NCI-H2196 (cell line): ENCODE data around the gene MRPL34.

Experiments
- DNase-seq: peaks from one replicate; lab custom pipeline; 2025; ENCODE audit not compliant: unreplicated experiment; lab: John Stamatoyannopoulos, UW

MRPL34 gene

DNA sequence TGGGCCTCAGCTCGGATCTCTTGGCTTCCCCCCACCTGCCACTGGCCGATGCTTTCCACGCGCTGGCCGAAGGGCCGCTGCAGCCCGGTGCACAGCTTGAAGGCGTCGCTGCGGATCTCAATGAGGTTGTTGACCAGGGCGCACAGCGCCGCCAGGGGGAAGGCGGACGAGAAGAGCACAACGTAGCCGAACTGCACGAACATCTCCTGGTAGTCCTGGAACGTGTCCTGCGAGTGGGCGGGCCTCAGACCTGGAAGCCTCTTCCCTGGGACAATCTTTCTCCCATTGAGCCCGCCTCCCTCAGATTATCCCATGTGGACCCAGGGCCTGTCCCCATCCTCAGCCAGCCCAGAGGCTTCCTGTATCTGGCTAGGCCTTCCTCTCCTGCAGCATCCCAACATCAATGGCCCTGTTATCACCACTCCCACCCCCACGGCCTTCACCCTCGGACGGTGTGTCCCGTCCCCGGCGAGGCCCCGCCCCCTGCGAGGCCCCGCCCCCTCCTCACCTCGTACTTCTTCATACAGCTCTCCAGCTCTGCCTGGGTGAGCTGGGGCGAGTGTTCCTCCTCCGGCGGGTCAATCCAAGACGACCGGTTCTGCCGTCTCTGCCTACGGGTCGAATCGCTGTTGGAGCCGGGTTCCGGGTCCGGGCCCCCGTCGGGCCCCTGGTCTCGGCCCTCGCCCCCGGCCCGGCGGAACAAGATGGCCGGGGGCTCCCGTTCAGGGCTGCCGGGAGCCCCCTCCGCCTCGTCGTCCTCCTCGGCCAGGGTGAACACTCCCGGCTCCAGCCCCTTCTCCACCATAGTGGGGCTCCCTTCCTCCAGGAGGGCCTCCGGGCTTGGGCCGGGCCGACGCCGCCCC lies 22.2 kb downstream of the MRPL34 start:
- no peak for DNase-seq

DNA sequence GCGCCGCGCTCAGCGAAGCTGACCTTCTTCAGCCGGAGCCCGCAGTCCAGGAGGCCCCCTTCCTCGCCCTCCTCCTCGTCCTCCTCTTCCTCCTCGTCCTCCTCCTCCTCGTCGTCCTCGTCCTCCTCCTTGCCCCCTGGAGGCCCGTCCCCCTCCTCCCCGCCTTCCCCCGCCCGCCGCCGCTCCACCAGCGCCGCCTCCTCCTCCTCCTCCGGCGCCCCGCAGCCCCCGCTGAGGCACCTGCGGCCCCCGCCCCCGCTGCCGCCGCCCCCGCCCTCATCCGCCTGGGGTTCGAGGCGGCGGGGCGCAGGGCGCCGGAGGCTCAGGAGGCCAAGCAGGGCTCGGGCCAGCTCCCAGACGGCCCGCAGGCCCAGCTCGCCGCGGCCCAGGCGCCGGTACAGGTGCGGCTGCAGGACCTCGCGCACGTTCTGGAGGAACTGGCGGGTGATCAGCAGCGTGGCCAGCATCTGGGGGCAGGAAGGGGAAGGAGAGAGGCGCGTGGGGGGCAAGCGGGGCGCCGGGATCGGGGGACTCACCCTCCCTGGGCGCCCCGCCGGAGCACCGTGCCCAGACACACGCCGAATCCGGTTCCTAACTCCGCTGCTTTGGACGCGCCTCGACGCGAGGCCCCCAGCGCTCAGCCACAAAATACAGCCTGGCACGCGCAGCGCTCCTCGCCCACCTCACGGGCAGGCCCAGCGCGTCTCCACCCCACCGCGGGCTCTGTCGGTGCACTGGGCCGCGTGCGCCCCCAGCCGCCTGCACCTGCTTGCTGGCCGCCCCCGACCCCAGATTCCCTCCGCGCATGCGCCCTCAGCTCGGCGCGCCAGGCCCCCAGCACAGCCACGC lies 23.1 kb downstream of the MRPL34 start:
- no peak for DNase-seq

DNA sequence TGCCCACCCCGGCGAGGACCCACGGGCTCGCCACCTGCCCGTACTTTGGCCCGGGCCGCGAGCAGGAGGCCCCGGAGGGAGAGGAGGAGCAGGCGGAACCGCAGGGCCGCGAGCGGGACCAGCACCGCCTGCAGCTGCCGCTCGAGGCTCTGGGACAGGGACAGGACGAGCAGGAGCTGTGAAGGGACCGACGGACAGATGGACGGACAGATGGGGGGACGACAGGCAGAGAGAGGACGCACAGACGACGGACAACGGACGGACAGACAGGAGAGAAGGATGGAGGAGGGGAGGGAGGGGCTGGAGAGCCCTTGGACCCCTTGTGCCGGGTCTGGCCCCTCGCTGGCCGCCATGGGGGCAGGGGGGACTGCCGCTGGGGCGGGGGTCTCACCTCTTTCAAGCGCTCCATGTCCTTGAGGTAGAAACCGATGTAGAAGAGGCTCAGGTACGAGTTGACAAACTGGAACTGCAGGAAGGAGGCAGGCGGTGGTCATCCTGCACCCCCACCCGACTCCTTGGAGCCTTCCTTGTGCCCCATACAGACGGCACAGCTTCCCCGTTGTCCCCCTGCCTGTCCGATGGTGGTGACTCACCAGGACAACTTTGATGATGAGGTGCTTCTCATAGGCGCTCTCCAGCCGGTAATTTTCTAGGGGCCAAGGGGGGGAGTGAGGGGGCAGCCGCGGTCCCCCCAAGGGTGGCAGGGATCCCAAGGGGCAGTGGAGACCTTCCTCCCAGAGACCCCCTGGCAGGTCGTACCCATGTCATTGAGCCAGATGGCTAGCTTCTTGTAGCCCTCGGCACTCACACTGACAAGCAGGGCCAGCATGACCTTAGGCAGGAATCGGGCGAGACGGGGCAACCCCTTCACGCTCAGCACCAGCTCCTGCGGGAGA lies 23.9 kb downstream of the MRPL34 start:
- DNase-seq: no peak

DNA sequence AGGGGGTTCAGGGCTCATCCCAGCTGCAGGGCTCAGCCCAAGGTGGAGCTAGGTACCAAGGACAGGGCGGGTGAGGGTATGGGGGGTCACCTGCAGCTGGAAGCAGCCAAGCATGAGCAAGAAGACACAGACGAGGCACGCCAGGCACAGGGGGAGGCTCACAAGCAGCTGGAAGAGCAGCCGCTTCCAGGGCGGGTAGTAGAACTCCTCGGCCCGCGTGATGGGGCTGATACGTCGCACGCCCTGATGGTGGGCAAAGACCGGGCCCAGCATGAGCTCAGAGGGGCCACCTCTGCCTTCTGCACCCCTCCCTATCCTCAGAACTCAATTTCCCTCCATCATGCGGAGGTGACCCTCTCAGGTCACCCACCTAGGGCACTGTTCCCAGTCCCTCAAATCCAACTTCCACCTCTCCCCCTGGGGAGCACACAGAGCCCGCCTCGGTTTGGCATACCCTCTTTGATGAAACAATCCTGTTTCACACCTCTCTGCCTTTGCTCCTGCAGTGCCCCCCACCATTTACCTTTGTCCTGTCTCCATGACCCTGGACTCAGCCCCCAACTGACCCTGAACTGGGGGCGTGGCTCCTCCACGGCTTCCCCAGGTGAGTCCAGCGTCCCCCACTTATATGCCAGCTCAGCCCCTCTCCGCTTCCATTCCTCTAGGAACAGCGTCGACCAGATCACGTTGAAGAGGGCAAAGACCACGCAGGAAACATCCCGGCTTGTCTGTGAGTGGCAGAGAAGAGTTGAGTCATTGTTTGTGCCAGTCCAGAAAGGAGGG lies 24.8 kb downstream of the MRPL34 start:
- no peak for DNase-seq

DNA sequence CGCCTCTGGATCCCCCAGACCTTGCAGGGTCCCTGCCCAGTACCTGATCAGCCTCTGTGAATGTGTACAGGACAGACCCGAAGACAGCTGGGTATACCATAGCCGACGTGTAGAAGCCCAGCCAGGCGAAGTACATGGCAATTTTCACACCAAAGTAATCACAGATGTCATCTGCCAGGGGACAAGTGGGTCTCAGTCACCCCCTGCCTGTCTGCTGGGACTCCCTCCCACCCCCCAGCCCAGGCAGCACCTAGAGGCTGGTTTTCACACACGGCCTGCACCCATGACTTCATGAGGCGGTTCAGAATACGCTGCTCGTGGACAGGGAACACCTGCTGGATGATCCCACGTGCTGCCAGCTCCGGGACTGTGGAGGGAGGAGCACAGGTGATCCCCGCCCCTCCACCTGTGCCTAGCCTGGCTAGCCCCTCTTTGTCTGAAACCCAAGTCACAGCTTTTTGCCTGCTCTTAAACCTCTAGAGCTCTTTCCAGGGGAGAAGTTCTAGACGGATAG lies 25.4 kb downstream of the MRPL34 start:
- peak; percentile 39 for DNase-seq

DNA sequence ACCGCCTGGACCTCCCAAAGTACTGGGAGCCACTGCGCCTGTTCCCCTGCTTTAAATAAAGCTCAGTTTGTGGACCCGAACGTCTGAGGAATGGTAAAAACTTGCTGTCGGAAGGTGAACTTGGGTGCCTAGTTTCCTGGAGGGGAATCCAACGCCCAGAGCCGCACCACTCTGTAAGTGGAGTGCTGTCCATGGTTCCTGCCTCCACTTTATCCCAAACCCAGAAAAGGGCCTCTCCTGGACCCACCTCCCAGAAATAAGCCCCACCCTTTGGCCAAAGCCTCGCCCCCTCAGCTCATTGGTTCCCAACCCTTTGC lies 26.6 kb downstream of the MRPL34 start:
- DNase-seq: no peak

DNA sequence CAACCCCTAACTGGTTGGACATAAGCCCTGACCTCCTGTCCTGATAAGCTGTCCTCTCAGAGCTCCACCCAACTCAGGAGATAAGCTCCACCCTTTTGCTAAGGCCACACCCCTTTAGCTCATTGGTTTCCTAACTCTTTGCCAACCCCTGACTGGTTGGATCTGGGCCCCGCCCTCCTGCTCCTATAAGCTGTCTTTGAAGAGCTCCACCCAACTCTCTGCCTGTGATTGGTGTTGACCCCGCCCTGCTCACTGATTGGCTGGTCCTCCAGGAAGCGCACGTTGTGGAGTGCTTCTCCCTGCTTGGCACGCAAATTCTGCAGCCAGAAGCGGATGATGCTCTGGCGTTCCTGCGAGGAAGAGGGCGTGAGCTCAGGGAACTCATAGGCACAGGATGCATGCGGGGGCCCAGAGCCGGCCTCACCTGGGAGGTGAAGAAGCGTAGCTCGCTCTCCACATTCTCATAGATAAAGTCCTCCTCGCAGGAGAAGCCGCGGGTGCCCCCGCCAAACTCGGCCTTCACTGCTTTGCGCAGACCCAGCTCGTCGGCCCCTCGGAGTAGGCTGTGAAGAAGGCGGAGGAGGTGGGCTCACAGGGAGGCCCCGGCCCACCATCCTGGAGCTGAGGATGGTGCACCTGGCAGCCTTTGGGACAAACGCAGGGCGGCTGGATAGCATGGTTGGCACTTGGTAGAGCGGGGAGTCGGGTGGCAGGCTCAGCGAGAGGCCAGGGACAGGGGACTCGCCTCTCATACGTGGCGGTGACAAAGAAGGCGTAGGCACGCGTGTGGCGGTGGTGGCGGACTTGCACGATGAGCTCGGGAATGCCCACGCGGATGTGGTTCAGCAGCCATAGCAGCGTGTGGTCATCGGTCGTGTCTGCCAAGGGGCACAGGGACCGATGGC lies 27.3 kb downstream of the MRPL34 start:
- DNase-seq: peak; percentile 85

- no peak for DNase-seq
Observed at GRCh38 chr19:17333611-17334413, 28.1 kb downstream of the MRPL34 start.

- DNase-seq: peak; percentile 100
Observed at GRCh38 chr19:17334414-17335409, 29.0 kb downstream of the MRPL34 start, which contains the start of gene ANO8. TSS of gene ANO8 (minus strand) at chr19:17334855. CDS start at chr19:17334670, 185 bp downstream.

DNA sequence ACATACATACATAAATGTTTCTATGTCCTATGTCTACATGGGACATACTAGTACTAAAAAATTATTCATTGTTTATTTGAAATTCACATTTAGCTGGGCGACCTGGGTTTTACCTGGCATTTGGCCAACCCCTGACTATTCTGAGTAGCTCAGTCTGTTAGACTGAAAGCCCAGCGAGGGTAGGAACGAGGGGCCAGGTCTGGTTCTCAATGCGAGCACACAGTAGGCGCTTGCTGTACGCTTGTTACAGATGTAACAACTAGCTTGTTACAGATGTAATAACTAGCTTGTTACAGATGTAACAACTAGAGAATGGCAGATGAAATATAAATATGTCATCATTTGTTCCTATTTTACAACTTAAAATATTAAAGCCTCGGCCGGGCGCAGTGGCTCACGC lies 29.9 kb downstream of the MRPL34 start:
- peak; percentile 23 for DNase-seq

GRCh38 chr19:17336872-17337674 lies 31.4 kb downstream of the MRPL34 start, which contains the start of gene GTPBP3:
TSS of gene GTPBP3 (plus strand) at chr19:17337553. CDS start at chr19:17337612, 59 bp downstream.
- DNase-seq: peak; percentile 100

- DNase-seq: peak; percentile 32
Observed at GRCh38 chr19:17337675-17338432, 32.2 kb downstream of the MRPL34 start.

DNA sequence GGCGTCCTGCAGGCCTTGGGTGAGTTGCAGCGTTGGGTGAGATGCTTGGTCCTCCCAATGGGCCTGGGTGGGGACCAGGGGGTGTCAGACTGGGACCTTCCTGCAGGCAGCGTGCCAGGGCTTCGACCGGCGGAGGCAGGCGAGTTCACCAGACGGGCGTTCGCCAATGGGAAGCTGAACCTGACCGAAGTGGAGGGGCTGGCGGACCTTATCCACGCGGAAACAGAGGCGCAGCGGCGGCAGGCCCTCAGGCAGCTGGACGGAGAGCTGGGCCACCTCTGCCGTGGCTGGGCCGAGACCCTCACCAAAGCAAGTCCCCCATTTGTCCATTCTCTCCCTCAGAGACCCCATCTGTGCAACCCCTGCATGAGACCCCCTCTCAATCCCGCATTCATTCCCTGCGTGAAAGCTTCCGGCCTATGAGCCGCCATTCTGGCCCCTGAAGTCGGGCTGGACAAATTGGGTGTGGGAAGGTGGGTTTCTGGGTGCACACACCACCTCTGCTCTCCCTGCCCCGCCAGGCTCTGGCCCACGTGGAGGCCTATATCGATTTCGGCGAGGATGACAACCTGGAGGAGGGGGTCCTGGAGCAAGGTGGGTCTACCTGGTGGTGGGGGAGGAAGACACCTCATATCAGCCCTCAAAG lies 32.9 kb downstream of the MRPL34 start:
- no peak for DNase-seq

GRCh38 chr19:17339088-17339741 lies 33.5 kb downstream of the MRPL34 start:
- peak; percentile 23 for DNase-seq
